ENCODE data around the gene BFSP2.
A peak's percentile ranks its signal among the peaks of the same experiment; 100 is the strongest.

The BFSP2 gene

GRCh38 chr3:133442518-133442917, 42.7 kb downstream of the BFSP2 start:
- Histone ChIP-seq H3K9me3 (ENCODE audit: control insufficient read depth, insufficient read depth, low read length) (peaks cover 9% of the 10 kb centered on the region; the same call in 1 of the 2 replicates), H3K4me1 (ENCODE audit: control insufficient read depth, low read length) (peaks cover 54% of the 10 kb centered on the region), H3K4me2 (ENCODE audit: low read length) (peak overlapping the region; percentile 1; the same call in 1 of the 2 replicates), H3F3A (ENCODE audit: control insufficient read depth, insufficient read depth) (no peaks in the 10 kb centered on the region), H3K27me3 (ENCODE audit: control insufficient read depth, low read length) (no peaks in the 10 kb centered on the region), H3K79me2 (ENCODE audit: control insufficient read depth, low read length) (peaks cover 5% of the 10 kb centered on the region; the same call in 1 of the 2 replicates), H3K4me3 (ENCODE audit: low read length) (no peak overlapping the region), H3K9me2 (replicated peaks; ENCODE audit: control insufficient read depth, low read length) (no peaks in the 10 kb centered on the region), H4K20me1 (ENCODE audit: control insufficient read depth, insufficient read depth, low read depth, low read length) (no peaks in the 10 kb centered on the region), H3K36me3 (ENCODE audit: control insufficient read depth, low read length) (peaks cover 13% of the 10 kb centered on the region), H3K27ac (ENCODE audit: low read depth, low read length) (no peak overlapping the region)
- TF ChIP-seq, protein P1, sequence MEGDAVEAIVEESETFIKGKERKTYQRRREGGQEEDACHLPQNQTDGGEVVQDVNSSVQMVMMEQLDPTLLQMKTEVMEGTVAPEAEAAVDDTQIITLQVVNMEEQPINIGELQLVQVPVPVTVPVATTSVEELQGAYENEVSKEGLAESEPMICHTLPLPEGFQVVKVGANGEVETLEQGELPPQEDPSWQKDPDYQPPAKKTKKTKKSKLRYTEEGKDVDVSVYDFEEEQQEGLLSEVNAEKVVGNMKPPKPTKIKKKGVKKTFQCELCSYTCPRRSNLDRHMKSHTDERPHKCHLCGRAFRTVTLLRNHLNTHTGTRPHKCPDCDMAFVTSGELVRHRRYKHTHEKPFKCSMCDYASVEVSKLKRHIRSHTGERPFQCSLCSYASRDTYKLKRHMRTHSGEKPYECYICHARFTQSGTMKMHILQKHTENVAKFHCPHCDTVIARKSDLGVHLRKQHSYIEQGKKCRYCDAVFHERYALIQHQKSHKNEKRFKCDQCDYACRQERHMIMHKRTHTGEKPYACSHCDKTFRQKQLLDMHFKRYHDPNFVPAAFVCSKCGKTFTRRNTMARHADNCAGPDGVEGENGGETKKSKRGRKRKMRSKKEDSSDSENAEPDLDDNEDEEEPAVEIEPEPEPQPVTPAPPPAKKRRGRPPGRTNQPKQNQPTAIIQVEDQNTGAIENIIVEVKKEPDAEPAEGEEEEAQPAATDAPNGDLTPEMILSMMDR (IDR thresholded peaks at IDR 0.05; ENCODE audit: low read depth, low read length, poor library complexity, severe bottlenecking) = no peak
- no peak for TF ChIP-seq EZH2phosphoT487 (IDR thresholded peaks at IDR 0.05; ENCODE audit: borderline replicate concordance, low read length)

- peaks cover 13% of the 10 kb centered on the region for H3K36me3 ChIP-seq (ENCODE audit: control insufficient read depth, low read length)
- no peaks in the 10 kb centered on the region for H4K20me1 ChIP-seq (ENCODE audit: control insufficient read depth, insufficient read depth, low read depth, low read length)
- no peaks in the 10 kb centered on the region for H3K27me3 ChIP-seq (ENCODE audit: control insufficient read depth, low read length)
- peaks cover 10% of the 10 kb centered on the region for H3K79me2 ChIP-seq (ENCODE audit: control insufficient read depth, low read length)
- peak overlapping the region; percentile 31 for H3K4me2 ChIP-seq (ENCODE audit: low read length)
- H3K9me2 ChIP-seq (replicated peaks; ENCODE audit: control insufficient read depth, low read length) = no peaks in the 10 kb centered on the region
- peaks cover 67% of the 10 kb centered on the region for H3K4me1 ChIP-seq (ENCODE audit: control insufficient read depth, low read length)
- no peak for TF ChIP-seq EZH2phosphoT487 (IDR thresholded peaks at IDR 0.05; ENCODE audit: borderline replicate concordance, low read length)
- TF ChIP-seq, protein P1 (IDR thresholded peaks at IDR 0.05; ENCODE audit: low read depth, low read length, poor library complexity, severe bottlenecking) = no peak
- H3F3A ChIP-seq (ENCODE audit: control insufficient read depth, insufficient read depth) = peaks cover 9% of the 10 kb centered on the region
- H3K9me3 ChIP-seq (ENCODE audit: control insufficient read depth, insufficient read depth, low read length) = peaks cover 9% of the 10 kb centered on the region; the same call in 1 of the 2 replicates
- no peak overlapping the region for H3K27ac ChIP-seq (ENCODE audit: low read depth, low read length)
- no peak overlapping the region for H3K4me3 ChIP-seq (ENCODE audit: low read length)
Observed at GRCh38 chr3:133443649-133444422, 44.0 kb downstream of the BFSP2 start.

- Histone ChIP-seq H3K36me3 (ENCODE audit: control insufficient read depth, low read length) (peaks cover 11% of the 10 kb centered on the region), H3K9me2 (replicated peaks; ENCODE audit: control insufficient read depth, low read length) (no peaks in the 10 kb centered on the region), H3K9me3 (ENCODE audit: control insufficient read depth, insufficient read depth, low read length) (peaks cover 9% of the 10 kb centered on the region; the same call in 1 of the 2 replicates), H3K27ac (ENCODE audit: low read depth, low read length) (no peak overlapping the region), H3K79me2 (ENCODE audit: control insufficient read depth, low read length) (peaks cover 10% of the 10 kb centered on the region), H3F3A (ENCODE audit: control insufficient read depth, insufficient read depth) (peaks cover 15% of the 10 kb centered on the region), H3K4me1 (ENCODE audit: control insufficient read depth, low read length) (peaks cover 72% of the 10 kb centered on the region), H3K4me2 (ENCODE audit: low read length) (peak overlapping the region; percentile 31), H3K4me3 (ENCODE audit: low read length) (no peak overlapping the region), H3K27me3 (ENCODE audit: control insufficient read depth, low read length) (no peaks in the 10 kb centered on the region), H4K20me1 (ENCODE audit: control insufficient read depth, insufficient read depth, low read depth, low read length) (no peaks in the 10 kb centered on the region)
- TF ChIP-seq EZH2phosphoT487 (IDR thresholded peaks at IDR 0.05; ENCODE audit: borderline replicate concordance, low read length) = no peak
- TF ChIP-seq, protein P1 (IDR thresholded peaks at IDR 0.05; ENCODE audit: low read depth, low read length, poor library complexity, severe bottlenecking) = no peak
Observed at GRCh38 chr3:133444423-133444774, 44.5 kb downstream of the BFSP2 start.
